AG10803 (cell line): Measurements from ENCODE around the gene FIS1.
A peak's percentile ranks its signal among the peaks of the same experiment; 100 is the strongest.

ENCODE experiments used
- DNase-seq: peaks from one replicate; pipeline ENCODE4 v3.0.0; 2010; ENCODE audit warnings: low read depth
- H3K4me3 ChIP-seq: 2 replicates; pipeline ENCODE4 v1.5.1; 2011; ENCODE audit warnings: mild to moderate bottlenecking, low read length, control low read depth
- TF ChIP-seq, protein P1 (sequence below): conservative IDR thresholded peaks from 2 replicates; pipeline ENCODE4 v1.5.1; 2011; ENCODE audit warnings: mild to moderate bottlenecking, low read length, control low read depth, inconsistent platforms

Gene FIS1

DNA sequence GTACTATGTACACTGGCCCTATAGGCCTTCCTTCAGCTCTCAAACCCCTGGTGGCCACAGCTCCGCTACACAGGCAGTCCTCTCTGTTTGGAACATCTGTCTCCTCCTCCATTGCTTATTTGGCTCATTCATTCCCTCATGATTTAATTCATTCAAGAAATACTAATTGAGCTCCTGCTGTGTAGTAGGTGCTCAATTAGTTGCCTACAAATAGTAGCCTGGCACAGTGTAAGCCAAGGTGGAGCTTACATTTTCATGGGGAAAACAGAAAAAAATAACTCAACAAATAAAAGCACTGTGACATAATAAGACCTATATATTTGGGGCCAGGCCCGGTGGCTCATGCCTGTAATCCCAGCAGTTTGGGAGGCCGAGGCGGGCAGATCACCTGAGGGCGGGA, 3.4 kb upstream of the FIS1 start:
- no peak overlapping the region for H3K4me3 ChIP-seq
- DNase-seq = no peak
- TF ChIP-seq, protein P1, sequence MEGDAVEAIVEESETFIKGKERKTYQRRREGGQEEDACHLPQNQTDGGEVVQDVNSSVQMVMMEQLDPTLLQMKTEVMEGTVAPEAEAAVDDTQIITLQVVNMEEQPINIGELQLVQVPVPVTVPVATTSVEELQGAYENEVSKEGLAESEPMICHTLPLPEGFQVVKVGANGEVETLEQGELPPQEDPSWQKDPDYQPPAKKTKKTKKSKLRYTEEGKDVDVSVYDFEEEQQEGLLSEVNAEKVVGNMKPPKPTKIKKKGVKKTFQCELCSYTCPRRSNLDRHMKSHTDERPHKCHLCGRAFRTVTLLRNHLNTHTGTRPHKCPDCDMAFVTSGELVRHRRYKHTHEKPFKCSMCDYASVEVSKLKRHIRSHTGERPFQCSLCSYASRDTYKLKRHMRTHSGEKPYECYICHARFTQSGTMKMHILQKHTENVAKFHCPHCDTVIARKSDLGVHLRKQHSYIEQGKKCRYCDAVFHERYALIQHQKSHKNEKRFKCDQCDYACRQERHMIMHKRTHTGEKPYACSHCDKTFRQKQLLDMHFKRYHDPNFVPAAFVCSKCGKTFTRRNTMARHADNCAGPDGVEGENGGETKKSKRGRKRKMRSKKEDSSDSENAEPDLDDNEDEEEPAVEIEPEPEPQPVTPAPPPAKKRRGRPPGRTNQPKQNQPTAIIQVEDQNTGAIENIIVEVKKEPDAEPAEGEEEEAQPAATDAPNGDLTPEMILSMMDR = no peak

DNA sequence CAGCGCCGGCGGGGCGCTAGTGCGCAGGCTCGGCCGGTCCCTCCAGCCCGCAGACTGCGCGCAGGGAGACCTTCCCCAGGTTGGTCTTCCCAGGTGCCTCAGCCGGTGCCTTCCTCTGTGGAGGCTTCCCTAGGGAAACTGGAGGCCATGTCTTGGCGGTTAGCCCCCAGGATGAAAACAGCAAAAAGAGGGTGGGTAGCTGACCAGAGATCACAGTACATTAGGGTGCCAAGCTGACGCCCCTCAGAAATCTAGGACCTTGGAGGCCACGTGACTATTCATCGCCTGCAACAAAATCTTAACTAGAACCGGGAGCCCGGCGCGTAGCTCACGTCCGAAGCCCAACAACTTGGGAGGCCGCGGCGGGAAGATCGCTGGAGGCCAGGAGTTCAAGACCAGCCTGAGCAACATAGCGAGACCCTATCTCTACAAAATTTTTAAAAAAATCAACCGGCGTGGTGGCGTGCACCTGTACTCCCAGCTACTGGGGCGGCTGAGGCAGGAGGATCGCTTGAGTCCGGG, 327 bp upstream of the FIS1 start:
- TF ChIP-seq, protein P1 = no peak
- no peak for DNase-seq

DNA sequence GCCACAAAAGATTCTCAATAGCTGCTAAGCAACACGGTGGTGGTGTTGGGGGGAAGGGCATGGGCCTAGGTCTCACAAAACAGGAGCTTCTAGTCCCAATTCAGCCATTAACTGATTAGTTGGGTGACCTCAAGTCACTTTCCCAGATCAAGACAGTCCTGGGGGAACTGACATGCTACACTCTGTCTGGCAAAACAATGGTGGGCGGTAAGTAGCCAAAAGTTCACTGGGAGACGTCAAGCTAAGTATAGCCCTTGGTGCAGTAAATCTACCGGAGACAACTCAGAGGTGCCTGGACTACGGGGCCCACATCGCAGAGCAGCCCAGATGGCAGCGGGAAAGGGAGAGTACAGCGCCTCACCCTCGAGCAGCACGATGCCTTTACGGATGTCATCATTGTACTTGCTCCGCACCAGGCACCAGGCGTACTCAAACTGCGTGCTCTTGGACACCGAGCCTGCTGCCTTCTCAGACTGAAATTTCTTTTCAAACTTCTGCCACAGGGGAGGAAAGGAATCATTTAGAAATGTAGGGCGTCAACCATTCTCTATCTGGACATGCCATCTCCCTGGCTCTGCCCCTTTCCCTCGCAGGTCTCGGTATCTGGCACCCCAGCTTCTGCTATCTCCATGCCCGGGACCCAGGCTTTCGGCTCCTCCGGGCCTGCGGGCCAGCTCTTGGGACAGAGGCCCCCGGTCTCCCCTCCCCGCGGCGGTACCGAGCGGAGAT, 1.1 kb downstream of the FIS1 start:
- H3K4me3 ChIP-seq = peak overlapping the region; percentile 100
- TF ChIP-seq, protein P1 = no peak
- peak; percentile 43 for DNase-seq

More for the DNA sequence above, 327 bp upstream of the FIS1 start:
- H3K4me3 ChIP-seq = peak overlapping the region; percentile 100

DNA sequence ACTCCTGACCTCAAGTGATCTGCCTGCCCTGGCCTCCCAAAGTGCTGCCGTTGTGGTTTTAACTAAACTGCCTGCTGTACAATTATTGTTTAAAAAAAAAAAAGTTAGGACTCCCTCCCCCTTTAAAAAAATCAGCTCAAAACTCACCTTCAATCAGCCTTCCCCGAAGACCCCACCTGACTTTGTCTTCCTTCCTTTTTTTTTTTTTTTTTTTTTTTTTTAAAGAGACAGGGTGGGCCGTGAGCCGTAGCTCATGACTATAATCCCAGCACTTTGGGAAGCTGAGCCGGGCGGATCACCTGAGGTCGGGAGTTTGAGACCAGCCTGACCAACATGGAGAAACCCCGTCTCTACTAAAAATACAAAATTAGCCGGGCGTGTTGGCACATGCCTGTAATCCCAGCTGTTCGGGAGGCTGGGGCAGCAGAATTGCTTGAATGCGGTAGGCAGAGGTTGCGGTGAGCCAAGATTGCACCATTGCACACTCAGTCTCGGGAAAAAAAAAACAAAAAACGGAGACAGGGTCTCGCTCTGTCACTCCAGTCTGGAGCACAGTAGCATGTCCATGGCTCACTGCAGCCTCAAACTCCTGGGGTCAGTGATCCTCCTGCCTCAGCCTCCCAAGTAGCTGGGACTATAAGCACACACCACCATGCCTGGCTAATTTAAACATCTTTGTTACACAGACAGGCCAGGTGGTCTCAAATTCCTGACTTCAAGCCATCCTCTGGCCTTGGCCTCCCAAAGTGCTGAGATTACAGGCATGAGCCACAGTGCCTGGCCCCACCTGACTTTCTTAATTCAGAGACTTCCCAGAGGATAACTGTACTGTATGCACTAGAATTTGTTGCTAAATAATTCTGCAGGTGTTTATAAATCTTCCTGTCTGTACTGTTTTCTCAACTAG, 3.2 kb downstream of the FIS1 start:
- TF ChIP-seq, protein P1 = no peak
- H3K4me3 ChIP-seq = no peak overlapping the region
- no peak for DNase-seq

DNA sequence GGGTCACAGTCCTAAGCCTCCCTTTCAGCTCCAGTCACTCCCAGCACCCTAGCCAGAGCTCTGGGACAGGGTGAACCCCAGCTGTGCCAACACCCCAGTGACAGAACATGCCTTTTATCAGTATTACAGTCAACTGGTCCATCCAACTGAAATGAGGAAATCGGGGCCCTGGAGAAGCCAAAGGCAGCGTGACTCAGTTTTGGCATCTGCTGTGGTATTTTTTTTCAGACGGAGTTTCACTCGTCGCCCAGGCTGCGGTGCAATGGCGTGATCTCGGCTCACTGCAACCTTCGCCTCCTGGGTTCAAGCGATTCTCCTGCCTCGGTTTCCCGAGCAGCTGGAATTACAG, 3.9 kb downstream of the FIS1 start:
- DNase-seq = no peak
- TF ChIP-seq, protein P1 = no peak
- H3K4me3 ChIP-seq = no peak overlapping the region

DNA sequence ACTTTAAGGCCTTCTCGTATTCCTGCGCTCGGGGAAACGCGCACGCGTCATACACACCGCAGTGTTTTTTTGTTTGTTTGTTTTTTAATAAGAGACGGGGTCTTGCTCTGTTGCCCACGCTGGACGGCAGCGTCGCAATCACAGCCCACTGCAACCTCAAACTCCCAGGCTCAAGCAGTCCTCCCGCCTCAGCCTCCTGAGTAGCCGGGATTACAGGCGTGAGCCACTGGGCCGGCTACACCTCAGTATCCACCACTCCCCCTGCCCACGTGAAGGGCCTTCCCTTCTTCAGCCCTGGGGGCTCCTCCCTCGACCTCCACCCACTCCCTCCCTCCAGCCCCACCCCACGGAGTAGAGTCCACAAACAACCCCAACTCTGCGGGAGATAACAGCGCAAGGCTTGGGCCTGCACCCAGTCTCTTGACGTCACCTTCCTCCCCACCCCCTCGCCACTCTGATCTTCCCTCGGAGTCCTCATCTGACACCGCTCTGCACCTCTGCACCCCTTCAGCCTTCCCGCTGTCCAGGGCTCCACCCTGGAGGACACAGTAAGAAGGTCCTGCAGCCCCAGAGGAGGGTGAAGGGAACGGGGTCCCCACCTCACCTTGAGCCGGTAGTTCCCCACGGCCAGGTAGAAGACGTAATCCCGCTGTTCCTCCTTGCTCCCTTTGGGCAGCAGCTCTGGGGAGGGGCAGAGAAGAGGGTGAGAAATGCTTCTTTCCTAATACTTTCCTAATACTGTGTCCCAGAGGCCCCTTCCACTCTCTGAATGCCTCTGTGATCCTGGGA, 4.5 kb downstream of the FIS1 start:
- TF ChIP-seq, protein P1 = no peak
- H3K4me3 ChIP-seq = no peak overlapping the region
- no peak for DNase-seq
